Measurements from ENCODE around the gene CNR1. TPM values are rescaled to one million over a fixed set of nuclear protein-coding genes. Genes with fewer than 3 reads are reported as not detected.

The CNR1 gene
- total and polyA plus RNA-seq, 3 donors from 2014 or later: 2.3 to 4.9 (median 4.3) TPM

- DNase-seq: no peak
- 79 to 93% methylated on average over 6 of the region's 6 CpGs for WGBS, 2 donors
- H3K27ac ChIP-seq: no peak overlapping the region
- TF ChIP-seq CTCF (IDR thresholded peaks at IDR 0.05) (no peak), POLR2A (IDR thresholded peaks at IDR 0.05) (no peak)
- H3K4me3 ChIP-seq: no peak overlapping the region
- H3K27me3 ChIP-seq: no peaks in the 10 kb centered on the region
- intact Hi-C loops (cut with DNase I; ENCODE audit: low total_unique reads): no loop called here
- no peaks in the 10 kb centered on the region for H3K36me3 ChIP-seq (ENCODE audit: low read depth, missing control alignments)
- H3K9me3 ChIP-seq: no peaks in the 10 kb centered on the region
- H3K4me1 ChIP-seq: no peaks in the 10 kb centered on the region
Measured at GRCh38 chr6:88145298-88145963, 20.7 kb downstream of the CNR1 start.

- no peak overlapping the region for H3K27ac ChIP-seq
- H3K4me1 ChIP-seq: no peaks in the 10 kb centered on the region
- no peaks in the 10 kb centered on the region for H3K36me3 ChIP-seq (ENCODE audit: low read depth, missing control alignments)
- no peak for TF ChIP-seq POLR2A (IDR thresholded peaks at IDR 0.05)
- no peak for TF ChIP-seq CTCF (IDR thresholded peaks at IDR 0.05)
- WGBS, 2 donors: 92 to 95% methylated on average over 15 to 20 of the region's 20 CpGs
- no peak overlapping the region for H3K4me3 ChIP-seq
- no peak for DNase-seq
- intact Hi-C loops (cut with DNase I; ENCODE audit: low total_unique reads): no loop called here
- no peaks in the 10 kb centered on the region for H3K27me3 ChIP-seq
- H3K9me3 ChIP-seq: no peaks in the 10 kb centered on the region
Measured at GRCh38 chr6:88144637-88145297, 21.4 kb downstream of the CNR1 start.

GRCh38 chr6:88143421-88144157, 22.6 kb downstream of the CNR1 start:
- DNase-seq: no peak
- no peak overlapping the region for H3K4me3 ChIP-seq
- no peaks in the 10 kb centered on the region for H3K36me3 ChIP-seq (ENCODE audit: low read depth, missing control alignments)
- no peaks in the 10 kb centered on the region for H3K9me3 ChIP-seq
- H3K27ac ChIP-seq: no peak overlapping the region
- intact Hi-C loops (cut with DNase I; ENCODE audit: low total_unique reads): no loop called here
- no peaks in the 10 kb centered on the region for H3K4me1 ChIP-seq
- 93 to 96% methylated on average over 14 of the region's 14 CpGs for WGBS, 2 donors
- TF ChIP-seq POLR2A (IDR thresholded peaks at IDR 0.05) (no peak), CTCF (IDR thresholded peaks at IDR 0.05) (no peak)
- no peaks in the 10 kb centered on the region for H3K27me3 ChIP-seq

GRCh38 chr6:88142297-88142668, 23.9 kb downstream of the CNR1 start:
- H3K4me1 ChIP-seq: no peaks in the 10 kb centered on the region
- H3K27me3 ChIP-seq: no peaks in the 10 kb centered on the region
- 92 to 93% methylated on average over 3 of the region's 3 CpGs for WGBS, 2 donors
- no peak overlapping the region for H3K27ac ChIP-seq
- intact Hi-C loops (cut with DNase I; ENCODE audit: low total_unique reads): no loop called here
- no peaks in the 10 kb centered on the region for H3K9me3 ChIP-seq
- DNase-seq: no peak
- TF ChIP-seq POLR2A (IDR thresholded peaks at IDR 0.05): no peak
- no peak for TF ChIP-seq CTCF (IDR thresholded peaks at IDR 0.05)
- H3K36me3 ChIP-seq (ENCODE audit: low read depth, missing control alignments): no peaks in the 10 kb centered on the region
- no peak overlapping the region for H3K4me3 ChIP-seq

All from testis (tissue), 3 donors.